H1 (cell line): ENCODE data around the gene DDOST.

Source experiments
- ASH2L ChIP-seq: fragments of 200-600, 300-600 bp; sonication (generic); IDR thresholded peaks from one replicate; pipeline ENCODE4 v1.7.1; 2017; ENCODE audit warnings: low read length
- ATF3 ChIP-seq: IDR thresholded peaks from 2 replicates; pipeline ENCODE4 v1.6.1; 2011; ENCODE audit warnings: low read depth, mild to moderate bottlenecking, low read length; ENCODE audit not compliant: insufficient read depth
- CTCF ChIP-seq, 3 experiments: IDR thresholded peaks; 1 replicate in 2 of 3; 2 replicates in 1 of 3; pipeline versions ENCODE4 v1.5.1 to v1.6.1; 2011; ENCODE audit warnings: low read length in 3 of 3, mild to moderate bottlenecking in 3 of 3, inconsistent platforms in 2 of 3, low read depth in 1 of 3, moderate library complexity in 1 of 3; ENCODE audit not compliant: insufficient read depth in 1 of 3; ENCODE audit errors: control extremely low read depth in 1 of 3
- EP300 ChIP-seq, 2 experiments: IDR thresholded peaks; 1 replicate in 1 of 2; 2 replicates in 1 of 2; pipeline ENCODE4 v1.6.1; 2011 to 2012; ENCODE audit warnings: low read depth in 2 of 2, low read length in 2 of 2, mild to moderate bottlenecking in 2 of 2, borderline replicate concordance in 1 of 2, inconsistent platforms in 1 of 2, moderate library complexity in 1 of 2
- GABPA ChIP-seq: IDR thresholded peaks from 2 replicates; pipeline ENCODE4 v1.6.1; 2011; ENCODE audit warnings: mild to moderate bottlenecking, low read length, moderate library complexity, borderline replicate concordance; ENCODE audit not compliant: insufficient read depth
- KDM1A ChIP-seq: fragments of 200-600, 300-600 bp; sonication (generic); IDR thresholded peaks from 2 replicates; pipeline ENCODE4 v1.7.1; 2016; ENCODE audit warnings: mild to moderate bottlenecking, low read length, borderline replicate concordance
- KDM5A ChIP-seq: fragments of 200-600 bp; IDR thresholded peaks from 2 replicates; pipeline ENCODE4 v1.7.1; 2012; ENCODE audit warnings: mild to moderate bottlenecking, low read length, inconsistent platforms, mixed read lengths
- MAX ChIP-seq: IDR thresholded peaks from 2 replicates; pipeline ENCODE4 v1.6.1; 2012; ENCODE audit warnings: inconsistent platforms
- POLR2AphosphoS5 ChIP-seq: IDR thresholded peaks from 2 replicates; pipeline ENCODE4 v1.6.1; 2011; ENCODE audit warnings: low read depth, low read length
- RAD21 ChIP-seq, 2 experiments: IDR thresholded peaks in 1 of 2; conservative IDR thresholded peaks in 1 of 2; 2 replicates each; pipeline ENCODE4 v1.6.1; 2011; ENCODE audit warnings: low read depth in 2 of 2, low read length in 2 of 2, improper control_type of control experiment in 1 of 2, inconsistent platforms in 1 of 2, mild to moderate bottlenecking in 1 of 2, moderate library complexity in 1 of 2

GRCh38 chr1:20630729-20631128, 30.4 kb downstream of the DDOST start:
- TF ChIP-seq MAX = no peak
- TF ChIP-seq KDM5A = no peak
- no peak for TF ChIP-seq POLR2AphosphoS5
- no peak for TF ChIP-seq ATF3
- no peak for TF ChIP-seq ASH2L
- no peak for TF ChIP-seq CTCF (IDR thresholded peaks at IDR 0.05; ENCODE audit: control extremely low read depth in 1 of 3, insufficient read depth in 1 of 3, low read depth in 1 of 3, low read length in 3 of 3)
- TF ChIP-seq GABPA = no peak
- no peak for TF ChIP-seq RAD21 (IDR thresholded peaks at IDR 0.05 in 1 of 2, conservative IDR thresholded peaks at IDR 0.05 in 1 of 2; ENCODE audit: low read depth in 2 of 2, low read length in 2 of 2)
- TF ChIP-seq EP300 (IDR thresholded peaks at IDR 0.05; ENCODE audit: borderline replicate concordance in 1 of 2, low read depth in 2 of 2, low read length in 2 of 2) = no peak
- TF ChIP-seq KDM1A = no peak
